Measurements from ENCODE around the gene PER1.
"Not testable (repeated sequence)": the region's sequence is repeated elsewhere in the genome, so short reads cannot be mapped to it uniquely, and the experiment has no call there.

Gene PER1

DNA sequence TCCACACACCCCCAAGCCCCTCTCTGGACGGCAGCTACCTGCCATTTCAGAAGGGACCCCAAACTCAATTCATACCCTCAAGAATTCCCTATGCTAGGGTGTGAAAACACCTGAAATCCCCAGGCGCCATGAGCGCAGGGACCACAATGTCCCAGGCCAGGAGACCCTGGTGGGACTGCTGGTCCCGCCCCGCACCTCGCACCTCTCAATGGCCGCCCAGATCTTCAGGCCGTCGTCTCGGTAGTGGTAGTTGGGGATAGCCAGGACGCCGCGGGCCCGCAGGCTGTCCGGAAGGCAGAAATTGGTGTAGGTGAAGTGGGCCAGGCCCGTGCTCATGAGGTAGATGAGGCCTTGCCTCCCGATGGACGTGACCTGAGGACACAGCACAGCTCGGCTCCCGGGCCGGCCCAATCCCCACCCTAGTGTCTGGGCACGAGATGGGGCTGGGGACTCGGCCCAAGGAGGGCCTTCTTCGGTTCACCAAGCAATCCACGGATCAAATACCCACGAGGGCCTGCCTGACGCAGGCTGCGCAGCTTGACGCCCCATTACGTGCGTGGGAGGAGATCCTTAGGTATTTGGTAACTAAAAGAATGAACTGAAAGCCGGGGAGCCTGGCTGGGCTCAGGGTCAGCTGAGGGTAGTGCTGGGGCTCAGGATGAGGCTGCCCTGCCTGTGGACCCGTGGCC is 43.1 kb downstream of the PER1 start:
- no peak overlapping the region for H3K4me3 ChIP-seq (ENCODE audit: low read depth, low read length)
- no peak for DNase-seq (ENCODE audit: low read depth)
- TF ChIP-seq, protein P1, sequence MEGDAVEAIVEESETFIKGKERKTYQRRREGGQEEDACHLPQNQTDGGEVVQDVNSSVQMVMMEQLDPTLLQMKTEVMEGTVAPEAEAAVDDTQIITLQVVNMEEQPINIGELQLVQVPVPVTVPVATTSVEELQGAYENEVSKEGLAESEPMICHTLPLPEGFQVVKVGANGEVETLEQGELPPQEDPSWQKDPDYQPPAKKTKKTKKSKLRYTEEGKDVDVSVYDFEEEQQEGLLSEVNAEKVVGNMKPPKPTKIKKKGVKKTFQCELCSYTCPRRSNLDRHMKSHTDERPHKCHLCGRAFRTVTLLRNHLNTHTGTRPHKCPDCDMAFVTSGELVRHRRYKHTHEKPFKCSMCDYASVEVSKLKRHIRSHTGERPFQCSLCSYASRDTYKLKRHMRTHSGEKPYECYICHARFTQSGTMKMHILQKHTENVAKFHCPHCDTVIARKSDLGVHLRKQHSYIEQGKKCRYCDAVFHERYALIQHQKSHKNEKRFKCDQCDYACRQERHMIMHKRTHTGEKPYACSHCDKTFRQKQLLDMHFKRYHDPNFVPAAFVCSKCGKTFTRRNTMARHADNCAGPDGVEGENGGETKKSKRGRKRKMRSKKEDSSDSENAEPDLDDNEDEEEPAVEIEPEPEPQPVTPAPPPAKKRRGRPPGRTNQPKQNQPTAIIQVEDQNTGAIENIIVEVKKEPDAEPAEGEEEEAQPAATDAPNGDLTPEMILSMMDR (IDR thresholded peaks at IDR 0.05; ENCODE audit: low read depth, low read length) = no peak
- TF ChIP-seq, protein P2, sequence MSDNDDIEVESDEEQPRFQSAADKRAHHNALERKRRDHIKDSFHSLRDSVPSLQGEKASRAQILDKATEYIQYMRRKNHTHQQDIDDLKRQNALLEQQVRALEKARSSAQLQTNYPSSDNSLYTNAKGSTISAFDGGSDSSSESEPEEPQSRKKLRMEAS (IDR thresholded peaks at IDR 0.05; ENCODE audit: low read depth, low read length) = no peak
- no peak for TF ChIP-seq MYC (IDR thresholded peaks at IDR 0.05; ENCODE audit: low read depth, low read length)
- TF ChIP-seq POLR2A (IDR thresholded peaks at IDR 0.05; ENCODE audit: extremely low read depth, insufficient read length) = no peak

DNA sequence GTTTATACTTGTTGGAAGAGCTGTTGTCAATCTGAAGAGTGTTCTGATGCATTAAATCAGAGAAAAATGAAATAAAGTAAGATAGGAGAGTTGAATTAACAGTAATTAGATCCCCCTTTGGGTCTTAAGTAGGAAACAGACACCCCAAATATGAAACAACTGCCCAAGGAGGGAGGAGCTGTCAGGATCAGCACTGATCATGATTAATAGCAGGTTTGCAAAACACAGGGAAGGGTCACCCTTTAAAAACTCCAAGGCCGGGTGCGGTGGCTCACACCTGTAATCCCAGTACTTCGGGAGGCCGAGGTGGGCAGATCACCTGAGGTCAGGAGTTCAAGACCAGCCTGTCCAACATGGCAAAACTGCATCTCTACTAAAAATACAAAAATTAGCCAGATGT is 45.2 kb downstream of the PER1 start:
- not testable (repeated sequence) for DNase-seq (ENCODE audit: low read depth); H3K4me3 ChIP-seq (ENCODE audit: low read depth, low read length)

DNA sequence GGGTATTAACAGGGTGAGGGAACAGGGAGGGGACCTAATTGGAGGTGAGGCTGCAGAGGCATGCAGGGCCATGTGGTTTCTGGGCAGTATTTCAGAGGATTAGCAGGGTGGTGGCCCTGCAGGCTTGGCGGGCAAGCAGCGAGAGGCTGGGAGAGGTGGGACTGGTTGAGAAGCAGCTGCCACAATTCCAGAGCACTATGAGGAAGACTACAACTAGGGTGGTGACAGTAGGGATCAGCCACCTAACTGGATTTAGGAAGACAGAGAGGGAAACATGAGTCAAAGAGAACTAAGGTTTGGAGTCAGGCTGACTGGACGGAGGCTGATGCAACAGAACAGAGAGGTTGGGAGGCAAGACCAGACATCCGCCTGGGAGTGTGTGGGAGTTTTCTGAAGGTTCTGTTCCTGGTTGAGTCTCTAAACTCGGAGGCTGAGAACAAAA is 46.2 kb downstream of the PER1 start:
- no peak for TF ChIP-seq MYC (IDR thresholded peaks at IDR 0.05; ENCODE audit: low read depth, low read length)
- no peak for TF ChIP-seq POLR2A (IDR thresholded peaks at IDR 0.05; ENCODE audit: extremely low read depth, insufficient read length)
- TF ChIP-seq, protein P2 (IDR thresholded peaks at IDR 0.05; ENCODE audit: low read depth, low read length) = no peak
- TF ChIP-seq, protein P1 (IDR thresholded peaks at IDR 0.05; ENCODE audit: low read depth, low read length) = no peak
- DNase-seq (ENCODE audit: low read depth) = peak; percentile 49
- H3K4me3 ChIP-seq (ENCODE audit: low read depth, low read length) = no peak overlapping the region

DNA sequence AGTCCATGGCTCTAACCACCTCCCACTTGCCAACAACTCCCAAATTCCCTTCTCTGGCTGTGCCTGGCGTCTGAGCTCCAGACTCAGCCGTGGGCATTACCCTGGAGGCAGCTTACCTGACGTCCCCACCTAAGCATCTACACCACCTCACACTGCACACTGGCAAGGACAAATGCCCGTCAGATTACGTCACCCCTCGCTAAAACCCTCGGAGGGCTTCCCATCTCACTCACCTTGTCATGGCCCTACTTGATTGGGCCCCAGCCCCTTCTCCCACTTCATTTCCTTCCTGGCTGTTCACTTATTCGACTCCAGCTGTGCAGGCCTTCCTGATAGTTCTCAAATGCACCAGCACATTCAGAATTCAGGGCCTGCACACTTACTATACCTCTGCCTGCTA is 47.3 kb downstream of the PER1 start:
- DNase-seq (ENCODE audit: low read depth) = no peak
- TF ChIP-seq MYC (IDR thresholded peaks at IDR 0.05; ENCODE audit: low read depth, low read length) (no peak), POLR2A (IDR thresholded peaks at IDR 0.05; ENCODE audit: extremely low read depth, insufficient read length) (no peak)
- TF ChIP-seq, protein P2 (IDR thresholded peaks at IDR 0.05; ENCODE audit: low read depth, low read length) = no peak
- TF ChIP-seq, protein P1 (IDR thresholded peaks at IDR 0.05; ENCODE audit: low read depth, low read length) = no peak

DNA sequence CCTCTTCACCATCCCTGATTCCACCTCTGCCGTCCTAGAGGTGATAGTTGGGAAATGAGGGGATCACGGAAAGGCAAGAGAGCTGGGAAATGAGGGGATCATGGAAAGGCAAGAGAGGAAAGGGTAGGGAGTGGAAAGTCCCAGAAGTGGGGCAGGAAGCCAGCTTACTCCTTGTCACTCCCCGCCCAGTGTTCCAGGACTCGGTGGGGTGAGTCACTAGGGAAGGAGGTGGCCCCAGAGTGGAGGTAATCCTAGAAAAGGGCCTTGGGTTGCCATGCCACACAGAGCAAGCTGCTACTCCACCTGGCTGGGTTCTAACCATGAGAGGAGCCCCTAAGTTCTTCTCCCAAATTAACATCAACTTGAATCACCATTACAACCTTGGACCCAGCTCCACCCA is 48.7 kb downstream of the PER1 start:
- no peak for DNase-seq (ENCODE audit: low read depth)
- no peak overlapping the region for H3K4me3 ChIP-seq (ENCODE audit: low read depth, low read length)
- TF ChIP-seq MYC (IDR thresholded peaks at IDR 0.05; ENCODE audit: low read depth, low read length) (no peak), POLR2A (IDR thresholded peaks at IDR 0.05; ENCODE audit: extremely low read depth, insufficient read length) (no peak)
- TF ChIP-seq, protein P1 (IDR thresholded peaks at IDR 0.05; ENCODE audit: low read depth, low read length) = no peak
- TF ChIP-seq, protein P2 (IDR thresholded peaks at IDR 0.05; ENCODE audit: low read depth, low read length) = no peak

More for the DNA sequence above, 47.3 kb downstream of the PER1 start:
- H3K4me3 ChIP-seq (ENCODE audit: low read depth, low read length) = no peak overlapping the region

DNA sequence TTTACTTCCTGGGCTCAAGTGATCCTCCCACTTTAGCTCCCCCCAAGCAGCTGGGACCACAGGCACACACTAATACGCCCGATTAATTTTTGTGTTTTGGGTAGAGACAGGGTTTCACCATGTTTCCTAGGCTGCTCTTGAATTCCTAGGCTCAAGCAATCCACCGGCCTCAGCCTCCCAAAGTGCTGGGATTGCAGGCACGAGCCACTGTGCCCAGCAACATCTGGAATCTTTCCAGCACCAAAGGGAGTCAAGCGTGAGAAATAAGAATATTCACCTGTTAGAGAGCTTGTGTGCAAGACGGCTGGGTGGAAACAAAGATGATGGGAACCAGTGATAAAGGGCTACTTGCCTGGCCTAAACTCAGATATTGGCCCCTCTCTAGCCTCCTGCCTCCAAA is 50.5 kb downstream of the PER1 start:
- H3K4me3 ChIP-seq (ENCODE audit: low read depth, low read length) = no peak overlapping the region
- TF ChIP-seq, protein P2 (IDR thresholded peaks at IDR 0.05; ENCODE audit: low read depth, low read length) = no peak
- TF ChIP-seq, protein P1 (IDR thresholded peaks at IDR 0.05; ENCODE audit: low read depth, low read length) = no peak
- DNase-seq (ENCODE audit: low read depth) = no peak

Data from NB4 (cell line).